Tibial nerve (tissue), 4 donors: ENCODE data around the gene GDPD5.

Experiments
- EP300 ChIP-seq, 2 donors: sonication (generic); formaldehyde crosslinking; IDR thresholded peaks; one replicate each; pipeline ENCODE4 v1.6.1; 2017; ENCODE audit warnings: antibody characterized with exemption in 2 of 2, mild to moderate bottlenecking in 1 of 2
- POLR2A ChIP-seq, 2 donors: fragments of 450-650 bp; IDR thresholded peaks; one replicate each; pipeline ENCODE4 v1.6.1; 2017; ENCODE audit warnings: antibody characterized with exemption in 2 of 2, mild to moderate bottlenecking in 2 of 2, moderate library complexity in 2 of 2
- TF ChIP-seq, protein P1 (sequence below), 5 experiments: fragments of 200-600 bp in 3 of 5; fragments of 450-650 bp in 2 of 5; sonication (generic) in 3 of 5; IDR thresholded peaks; one replicate each; pipeline ENCODE4 v1.5.1; 2016 to 2019; ENCODE audit warnings: antibody characterized with exemption in 5 of 5, mild to moderate bottlenecking in 3 of 5, moderate library complexity in 2 of 5

DNA sequence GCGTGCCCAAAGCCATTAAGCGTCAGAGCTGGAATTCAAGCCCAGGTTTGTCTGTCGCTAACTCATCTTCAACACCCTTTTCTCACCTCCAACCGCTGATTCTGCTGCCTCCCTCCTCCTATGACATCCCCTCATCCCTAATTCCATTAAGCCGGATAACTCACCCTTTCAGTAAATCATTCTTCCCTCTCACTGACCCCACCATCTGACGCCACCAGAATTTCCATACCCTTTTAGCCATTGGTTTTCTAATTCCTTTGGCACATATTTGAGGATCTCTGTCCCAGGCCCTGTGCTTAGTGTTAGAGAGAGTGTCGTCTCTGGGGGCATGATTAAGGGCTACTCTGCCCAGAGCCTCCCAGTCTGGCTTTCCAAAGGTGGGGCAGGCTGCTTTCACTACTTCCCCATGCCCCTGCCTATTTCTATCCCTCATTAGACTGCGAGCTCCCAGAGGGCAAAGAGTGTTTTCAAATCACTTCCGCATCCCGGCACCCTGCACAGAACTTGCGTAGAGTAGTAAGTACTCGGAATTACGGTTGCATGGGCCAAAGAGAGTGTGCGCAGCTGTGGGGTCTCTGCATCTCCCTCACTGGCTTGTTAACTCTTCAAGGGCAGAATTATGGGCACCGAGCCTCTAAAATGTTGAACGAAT is 96.6 kb downstream of the GDPD5 start:
- TF ChIP-seq, protein P1, sequence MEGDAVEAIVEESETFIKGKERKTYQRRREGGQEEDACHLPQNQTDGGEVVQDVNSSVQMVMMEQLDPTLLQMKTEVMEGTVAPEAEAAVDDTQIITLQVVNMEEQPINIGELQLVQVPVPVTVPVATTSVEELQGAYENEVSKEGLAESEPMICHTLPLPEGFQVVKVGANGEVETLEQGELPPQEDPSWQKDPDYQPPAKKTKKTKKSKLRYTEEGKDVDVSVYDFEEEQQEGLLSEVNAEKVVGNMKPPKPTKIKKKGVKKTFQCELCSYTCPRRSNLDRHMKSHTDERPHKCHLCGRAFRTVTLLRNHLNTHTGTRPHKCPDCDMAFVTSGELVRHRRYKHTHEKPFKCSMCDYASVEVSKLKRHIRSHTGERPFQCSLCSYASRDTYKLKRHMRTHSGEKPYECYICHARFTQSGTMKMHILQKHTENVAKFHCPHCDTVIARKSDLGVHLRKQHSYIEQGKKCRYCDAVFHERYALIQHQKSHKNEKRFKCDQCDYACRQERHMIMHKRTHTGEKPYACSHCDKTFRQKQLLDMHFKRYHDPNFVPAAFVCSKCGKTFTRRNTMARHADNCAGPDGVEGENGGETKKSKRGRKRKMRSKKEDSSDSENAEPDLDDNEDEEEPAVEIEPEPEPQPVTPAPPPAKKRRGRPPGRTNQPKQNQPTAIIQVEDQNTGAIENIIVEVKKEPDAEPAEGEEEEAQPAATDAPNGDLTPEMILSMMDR (IDR thresholded peaks at IDR 0.05): no peak
- TF ChIP-seq POLR2A (IDR thresholded peaks at IDR 0.05): no peak
- TF ChIP-seq EP300 (IDR thresholded peaks at IDR 0.05): no peak
